ENCODE data around the gene PLCG2.

The PLCG2 gene

DNA sequence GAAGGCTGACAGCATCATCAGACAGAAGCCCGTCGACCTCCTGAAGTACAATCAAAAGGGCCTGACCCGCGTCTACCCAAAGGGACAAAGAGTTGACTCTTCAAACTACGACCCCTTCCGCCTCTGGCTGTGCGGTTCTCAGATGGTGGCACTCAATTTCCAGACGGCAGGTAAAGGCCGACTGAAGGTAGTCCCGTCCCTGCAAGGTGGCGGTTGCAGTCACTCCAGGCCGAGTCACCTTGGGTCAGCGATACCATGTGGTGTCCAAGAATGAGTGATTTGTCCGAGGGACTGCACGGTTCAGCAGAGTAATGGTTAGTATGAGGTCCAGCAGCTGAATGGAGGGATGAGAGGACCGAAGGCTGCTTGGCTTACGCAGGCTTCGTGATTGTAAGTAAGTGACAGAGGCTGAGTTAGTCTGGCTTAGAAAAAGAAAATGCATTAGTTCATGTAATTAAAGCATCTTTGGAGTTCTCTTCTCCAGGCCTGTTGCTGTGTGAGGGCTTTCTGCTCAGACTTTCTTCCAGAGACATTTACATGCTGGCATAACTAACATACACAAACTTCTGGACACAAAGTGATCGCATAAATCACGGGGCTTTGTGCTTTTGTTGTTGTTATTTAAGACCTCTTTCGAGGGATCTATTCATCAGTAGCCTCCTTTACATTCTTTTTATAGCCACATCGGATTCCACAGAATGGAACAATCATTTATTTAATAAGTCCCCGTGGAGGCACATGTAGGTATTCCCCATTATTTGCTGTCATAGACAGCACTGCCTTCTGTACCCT is 157.3 kb downstream of the PLCG2 start:
- TF ChIP-seq ESRRG (CRISPR knock-in tag; IDR thresholded peaks at IDR 0.05) (no peak), ZNF565 (CRISPR knock-in tag; conservative IDR thresholded peaks at IDR 0.05; ENCODE audit: low read depth) (no peak), BACH2 (CRISPR knock-in tag; IDR thresholded peaks at IDR 0.05; ENCODE audit: borderline replicate concordance) (no peak), ARNTL (CRISPR knock-in tag; IDR thresholded peaks at IDR 0.05; ENCODE audit: borderline replicate concordance, low read depth) (no peak), ISL1 (CRISPR knock-in tag; IDR thresholded peaks at IDR 0.05) (no peak), GLIS3 (CRISPR knock-in tag; IDR thresholded peaks at IDR 0.05) (no peak), ZFP30 (CRISPR knock-in tag; IDR thresholded peaks at IDR 0.05) (no peak), ZNF8 (CRISPR knock-in tag; IDR thresholded peaks at IDR 0.05) (no peak), OSR1 (CRISPR knock-in tag; IDR thresholded peaks at IDR 0.05) (no peak), TCF4 (CRISPR knock-in tag; IDR thresholded peaks at IDR 0.05; ENCODE audit: borderline replicate concordance) (no peak), TOX (CRISPR knock-in tag; IDR thresholded peaks at IDR 0.05; ENCODE audit: borderline replicate concordance) (no peak)
- TF ChIP-seq, protein P1, sequence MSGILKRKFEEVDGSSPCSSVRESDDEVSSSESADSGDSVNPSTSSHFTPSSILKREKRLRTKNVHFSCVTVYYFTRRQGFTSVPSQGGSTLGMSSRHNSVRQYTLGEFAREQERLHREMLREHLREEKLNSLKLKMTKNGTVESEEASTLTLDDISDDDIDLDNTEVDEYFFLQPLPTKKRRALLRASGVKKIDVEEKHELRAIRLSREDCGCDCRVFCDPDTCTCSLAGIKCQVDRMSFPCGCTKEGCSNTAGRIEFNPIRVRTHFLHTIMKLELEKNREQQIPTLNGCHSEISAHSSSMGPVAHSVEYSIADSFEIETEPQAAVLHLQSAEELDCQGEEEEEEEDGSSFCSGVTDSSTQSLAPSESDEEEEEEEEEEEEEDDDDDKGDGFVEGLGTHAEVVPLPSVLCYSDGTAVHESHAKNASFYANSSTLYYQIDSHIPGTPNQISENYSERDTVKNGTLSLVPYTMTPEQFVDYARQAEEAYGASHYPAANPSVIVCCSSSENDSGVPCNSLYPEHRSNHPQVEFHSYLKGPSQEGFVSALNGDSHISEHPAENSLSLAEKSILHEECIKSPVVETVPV (CRISPR knock-in tag; IDR thresholded peaks at IDR 0.05): no peak
- TF ChIP-seq, protein P2, sequence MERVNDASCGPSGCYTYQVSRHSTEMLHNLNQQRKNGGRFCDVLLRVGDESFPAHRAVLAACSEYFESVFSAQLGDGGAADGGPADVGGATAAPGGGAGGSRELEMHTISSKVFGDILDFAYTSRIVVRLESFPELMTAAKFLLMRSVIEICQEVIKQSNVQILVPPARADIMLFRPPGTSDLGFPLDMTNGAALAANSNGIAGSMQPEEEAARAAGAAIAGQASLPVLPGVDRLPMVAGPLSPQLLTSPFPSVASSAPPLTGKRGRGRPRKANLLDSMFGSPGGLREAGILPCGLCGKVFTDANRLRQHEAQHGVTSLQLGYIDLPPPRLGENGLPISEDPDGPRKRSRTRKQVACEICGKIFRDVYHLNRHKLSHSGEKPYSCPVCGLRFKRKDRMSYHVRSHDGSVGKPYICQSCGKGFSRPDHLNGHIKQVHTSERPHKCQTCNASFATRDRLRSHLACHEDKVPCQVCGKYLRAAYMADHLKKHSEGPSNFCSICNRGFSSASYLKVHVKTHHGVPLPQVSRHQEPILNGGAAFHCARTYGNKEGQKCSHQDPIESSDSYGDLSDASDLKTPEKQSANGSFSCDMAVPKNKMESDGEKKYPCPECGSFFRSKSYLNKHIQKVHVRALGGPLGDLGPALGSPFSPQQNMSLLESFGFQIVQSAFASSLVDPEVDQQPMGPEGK (CRISPR knock-in tag; IDR thresholded peaks at IDR 0.05; ENCODE audit: borderline replicate concordance): no peak
- TF ChIP-seq, protein P3, sequence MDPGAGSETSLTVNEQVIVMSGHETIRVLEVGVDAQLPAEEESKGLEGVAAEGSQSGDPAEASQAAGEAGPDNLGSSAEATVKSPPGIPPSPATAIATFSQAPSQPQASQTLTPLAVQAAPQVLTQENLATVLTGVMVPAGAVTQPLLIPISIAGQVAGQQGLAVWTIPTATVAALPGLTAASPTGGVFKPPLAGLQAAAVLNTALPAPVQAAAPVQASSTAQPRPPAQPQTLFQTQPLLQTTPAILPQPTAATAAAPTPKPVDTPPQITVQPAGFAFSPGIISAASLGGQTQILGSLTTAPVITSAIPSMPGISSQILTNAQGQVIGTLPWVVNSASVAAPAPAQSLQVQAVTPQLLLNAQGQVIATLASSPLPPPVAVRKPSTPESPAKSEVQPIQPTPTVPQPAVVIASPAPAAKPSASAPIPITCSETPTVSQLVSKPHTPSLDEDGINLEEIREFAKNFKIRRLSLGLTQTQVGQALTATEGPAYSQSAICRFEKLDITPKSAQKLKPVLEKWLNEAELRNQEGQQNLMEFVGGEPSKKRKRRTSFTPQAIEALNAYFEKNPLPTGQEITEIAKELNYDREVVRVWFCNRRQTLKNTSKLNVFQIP (CRISPR knock-in tag; IDR thresholded peaks at IDR 0.05; ENCODE audit: borderline replicate concordance, low read depth): no peak
- no peak for ATAC-seq

DNA sequence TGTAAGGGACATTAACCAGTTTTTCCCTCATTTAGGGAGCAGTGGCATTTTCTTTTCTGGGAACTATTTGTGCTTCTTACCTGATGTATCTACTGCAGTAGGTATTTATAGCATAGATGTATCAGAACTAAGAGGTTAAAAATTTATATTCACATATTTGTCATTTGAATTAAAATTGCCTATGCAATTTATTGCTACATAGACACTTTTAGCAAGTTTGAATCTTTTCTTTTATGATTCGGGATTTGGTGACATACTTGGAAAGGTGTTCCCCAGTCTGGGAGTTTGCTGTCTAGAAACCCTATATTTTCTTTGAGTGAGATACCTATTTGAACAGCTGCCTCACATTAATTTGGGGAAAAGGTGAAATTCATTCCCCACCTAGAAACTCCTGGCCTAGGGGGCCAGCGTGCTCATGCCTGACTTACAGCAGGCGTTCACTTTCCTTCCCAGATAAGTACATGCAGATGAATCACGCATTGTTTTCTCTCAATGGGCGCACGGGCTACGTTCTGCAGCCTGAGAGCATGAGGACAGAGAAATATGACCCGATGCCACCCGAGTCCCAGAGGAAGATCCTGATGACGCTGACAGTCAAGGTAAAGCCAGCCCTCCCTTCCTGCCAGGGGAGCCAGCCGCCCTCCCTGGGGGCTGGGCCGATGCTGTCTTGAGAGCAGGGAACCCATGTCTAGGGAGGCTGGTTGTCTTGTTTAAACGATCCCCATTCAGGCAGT is 158.4 kb downstream of the PLCG2 start:
- TF ChIP-seq, protein P4, sequence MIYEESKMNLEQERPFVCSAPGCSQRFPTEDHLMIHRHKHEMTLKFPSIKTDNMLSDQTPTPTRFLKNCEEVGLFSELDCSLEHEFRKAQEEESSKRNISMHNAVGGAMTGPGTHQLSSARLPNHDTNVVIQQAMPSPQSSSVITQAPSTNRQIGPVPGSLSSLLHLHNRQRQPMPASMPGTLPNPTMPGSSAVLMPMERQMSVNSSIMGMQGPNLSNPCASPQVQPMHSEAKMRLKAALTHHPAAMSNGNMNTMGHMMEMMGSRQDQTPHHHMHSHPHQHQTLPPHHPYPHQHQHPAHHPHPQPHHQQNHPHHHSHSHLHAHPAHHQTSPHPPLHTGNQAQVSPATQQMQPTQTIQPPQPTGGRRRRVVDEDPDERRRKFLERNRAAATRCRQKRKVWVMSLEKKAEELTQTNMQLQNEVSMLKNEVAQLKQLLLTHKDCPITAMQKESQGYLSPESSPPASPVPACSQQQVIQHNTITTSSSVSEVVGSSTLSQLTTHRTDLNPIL (CRISPR knock-in tag; IDR thresholded peaks at IDR 0.05; ENCODE audit: low read depth): no peak
- TF ChIP-seq RARB (CRISPR knock-in tag; IDR thresholded peaks at IDR 0.05): no peak
- ATAC-seq: no peak

DNA sequence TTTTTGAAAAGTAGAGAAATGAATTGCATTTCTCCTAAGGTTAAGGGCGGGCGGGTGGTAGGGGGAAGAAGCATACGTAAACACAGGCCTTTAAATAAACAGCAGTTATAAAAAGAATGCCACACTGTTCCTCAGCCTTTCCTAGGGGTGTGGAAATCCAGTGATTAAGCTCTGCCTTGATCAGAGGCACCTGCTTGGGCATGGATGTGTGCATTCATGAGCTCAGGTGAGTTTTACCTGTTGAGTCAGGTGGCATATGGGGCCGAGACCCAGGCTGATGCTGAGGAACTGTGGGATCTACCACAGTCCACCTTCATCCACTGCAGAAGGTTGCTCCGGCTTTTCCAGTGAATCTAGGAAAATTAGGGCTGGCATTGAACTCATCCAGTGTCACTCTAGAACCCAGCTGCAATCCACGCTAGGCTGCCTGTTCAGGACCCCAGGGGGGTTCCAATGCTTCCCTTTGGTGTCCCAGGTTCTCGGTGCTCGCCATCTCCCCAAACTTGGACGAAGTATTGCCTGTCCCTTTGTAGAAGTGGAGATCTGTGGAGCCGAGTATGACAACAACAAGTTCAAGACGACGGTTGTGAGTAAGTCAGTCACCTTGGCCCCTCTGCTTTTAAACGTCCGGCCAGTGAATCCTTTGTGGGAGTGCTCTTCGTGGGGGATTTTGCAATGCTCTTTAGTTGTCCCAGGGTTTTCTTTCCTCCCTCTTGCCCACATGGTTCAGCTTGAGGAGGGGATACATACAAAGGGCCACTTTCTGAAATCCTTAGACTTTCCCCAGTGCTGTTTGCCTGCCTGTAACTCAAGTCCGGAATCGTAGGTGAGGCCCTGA is 159.5 kb downstream of the PLCG2 start:
- no peak for ATAC-seq
- TF ChIP-seq, protein P4 (CRISPR knock-in tag; IDR thresholded peaks at IDR 0.05; ENCODE audit: low read depth): no peak
- TF ChIP-seq ZFP30 (CRISPR knock-in tag; IDR thresholded peaks at IDR 0.05) (no peak), GLIS3 (CRISPR knock-in tag; IDR thresholded peaks at IDR 0.05) (no peak), SNAI2 (CRISPR knock-in tag; IDR thresholded peaks at IDR 0.05) (no peak), ZC3H10 (CRISPR knock-in tag; IDR thresholded peaks at IDR 0.05) (no peak), CSDC2 (CRISPR knock-in tag; IDR thresholded peaks at IDR 0.05) (no peak), TCF4 (CRISPR knock-in tag; IDR thresholded peaks at IDR 0.05; ENCODE audit: borderline replicate concordance) (no peak)
- TF ChIP-seq, protein P5, sequence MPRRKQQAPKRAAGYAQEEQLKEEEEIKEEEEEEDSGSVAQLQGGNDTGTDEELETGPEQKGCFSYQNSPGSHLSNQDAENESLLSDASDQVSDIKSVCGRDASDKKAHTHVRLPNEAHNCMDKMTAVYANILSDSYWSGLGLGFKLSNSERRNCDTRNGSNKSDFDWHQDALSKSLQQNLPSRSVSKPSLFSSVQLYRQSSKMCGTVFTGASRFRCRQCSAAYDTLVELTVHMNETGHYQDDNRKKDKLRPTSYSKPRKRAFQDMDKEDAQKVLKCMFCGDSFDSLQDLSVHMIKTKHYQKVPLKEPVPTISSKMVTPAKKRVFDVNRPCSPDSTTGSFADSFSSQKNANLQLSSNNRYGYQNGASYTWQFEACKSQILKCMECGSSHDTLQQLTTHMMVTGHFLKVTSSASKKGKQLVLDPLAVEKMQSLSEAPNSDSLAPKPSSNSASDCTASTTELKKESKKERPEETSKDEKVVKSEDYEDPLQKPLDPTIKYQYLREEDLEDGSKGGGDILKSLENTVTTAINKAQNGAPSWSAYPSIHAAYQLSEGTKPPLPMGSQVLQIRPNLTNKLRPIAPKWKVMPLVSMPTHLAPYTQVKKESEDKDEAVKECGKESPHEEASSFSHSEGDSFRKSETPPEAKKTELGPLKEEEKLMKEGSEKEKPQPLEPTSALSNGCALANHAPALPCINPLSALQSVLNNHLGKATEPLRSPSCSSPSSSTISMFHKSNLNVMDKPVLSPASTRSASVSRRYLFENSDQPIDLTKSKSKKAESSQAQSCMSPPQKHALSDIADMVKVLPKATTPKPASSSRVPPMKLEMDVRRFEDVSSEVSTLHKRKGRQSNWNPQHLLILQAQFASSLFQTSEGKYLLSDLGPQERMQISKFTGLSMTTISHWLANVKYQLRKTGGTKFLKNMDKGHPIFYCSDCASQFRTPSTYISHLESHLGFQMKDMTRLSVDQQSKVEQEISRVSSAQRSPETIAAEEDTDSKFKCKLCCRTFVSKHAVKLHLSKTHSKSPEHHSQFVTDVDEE (CRISPR knock-in tag; IDR thresholded peaks at IDR 0.05): no peak
